Astrocyte (in vitro differentiated cells and primary cell): Measurements from ENCODE around the gene SPDEF. TPM values are rescaled to one million over a fixed set of nuclear protein-coding genes. Genes with fewer than 3 reads are reported as not detected.

ENCODE experiments used
- DNase-seq: peaks from one replicate; pipeline ENCODE4 v3.0.0-alpha.2; 2010; ENCODE audit warnings: low read depth
- FAIRE-seq: peaks from 2 replicates; lab custom pipeline; 2011; peaks lifted over from hg19 to GRCh38; lab: Jason Lieb, UNC
- H2AFZ ChIP-seq: 2 replicates; pipeline ENCODE4 v1.6.0; 2012; ENCODE audit warnings: low read depth, low read length, inconsistent platforms
- H3K27ac ChIP-seq: 2 replicates; pipeline ENCODE4 v1.5.1; 2011; ENCODE audit warnings: low read depth, low read length, inconsistent platforms
- H3K27me3 ChIP-seq: 2 replicates; pipeline ENCODE4 v1.6.0; 2011; ENCODE audit warnings: low read length, inconsistent platforms; ENCODE audit not compliant: insufficient read depth
- H3K36me3 ChIP-seq: 2 replicates; pipeline ENCODE4 v1.5.1; 2011; ENCODE audit warnings: low read length, inconsistent platforms; ENCODE audit not compliant: insufficient read depth
- H3K4me1 ChIP-seq: 2 replicates; pipeline ENCODE4 v1.5.1; 2011; ENCODE audit warnings: low read length, inconsistent platforms; ENCODE audit not compliant: insufficient read depth
- H3K4me2 ChIP-seq: 2 replicates; pipeline ENCODE4 v1.6.0; 2012; ENCODE audit warnings: low read length, inconsistent platforms
- H3K4me3 ChIP-seq: 2 replicates; pipeline ENCODE4 v1.5.1; 2011; ENCODE audit warnings: low read depth, mild to moderate bottlenecking, low read length, inconsistent platforms; ENCODE audit not compliant: insufficient read depth
- H3K79me2 ChIP-seq: 2 replicates; pipeline ENCODE4 v1.6.0; 2012; ENCODE audit warnings: mild to moderate bottlenecking, low read length, inconsistent platforms; ENCODE audit not compliant: insufficient read depth
- H3K9ac ChIP-seq: 2 replicates; pipeline ENCODE4 v1.6.0; 2012; ENCODE audit warnings: mild to moderate bottlenecking, low read length, inconsistent platforms
- H3K9me3 ChIP-seq: 2 replicates; pipeline ENCODE4 v1.5.1; 2012; ENCODE audit warnings: low read depth, mild to moderate bottlenecking, low read length, inconsistent platforms; ENCODE audit not compliant: insufficient read depth
- H4K20me1 ChIP-seq: 2 replicates; pipeline ENCODE4 v1.6.0; 2012; ENCODE audit warnings: low read length, inconsistent platforms; ENCODE audit not compliant: insufficient read depth
- H3K27ac Mint-ChIP-seq: one replicate; pipeline ENCODE4 v1.8.0; 2021; ENCODE audit warnings: mild to moderate bottlenecking, mixed read lengths; ENCODE audit not compliant: unreplicated experiment
- H3K27me3 Mint-ChIP-seq: one replicate; pipeline ENCODE4 v1.8.0; 2021; ENCODE audit warnings: low read depth, mixed read lengths; ENCODE audit not compliant: unreplicated experiment
- H3K36me3 Mint-ChIP-seq: one replicate; pipeline ENCODE4 v1.8.0; 2021; ENCODE audit warnings: low read depth, mixed read lengths; ENCODE audit not compliant: unreplicated experiment
- H3K4me1 Mint-ChIP-seq: one replicate; pipeline ENCODE4 v1.8.0; 2021; ENCODE audit warnings: low read depth, mixed read lengths; ENCODE audit not compliant: unreplicated experiment
- H3K4me3 Mint-ChIP-seq: one replicate; pipeline ENCODE4 v1.8.0; 2021; ENCODE audit warnings: mild to moderate bottlenecking, moderate library complexity, mixed read lengths; ENCODE audit not compliant: unreplicated experiment
- H3K9me3 Mint-ChIP-seq: one replicate; pipeline ENCODE4 v1.8.0; 2021; ENCODE audit warnings: mild to moderate bottlenecking, mixed read lengths; ENCODE audit not compliant: unreplicated experiment
- CTCF ChIP-seq: IDR thresholded peaks from 2 replicates; pipeline ENCODE4 v1.5.1; 2011; ENCODE audit warnings: low read depth, mild to moderate bottlenecking, inconsistent platforms, low read length, moderate library complexity; ENCODE audit not compliant: insufficient read depth
- EZH2 ChIP-seq: IDR thresholded peaks from 2 replicates; pipeline ENCODE4 v1.6.1; 2012; ENCODE audit warnings: mild to moderate bottlenecking, low read length, inconsistent platforms; ENCODE audit not compliant: insufficient read depth
- total RNA-seq: library from RNA; stranded (reverse); gene quantifications from 2 replicates; pipeline ENCODE4 v1.2.1, GENCODE V29; 2021

Gene SPDEF
- total RNA-seq, 1 donor from 2014 or later: 0.16 TPM

- no peak for DNase-seq
- no peaks in the 10 kb centered on the region for H3K36me3 ChIP-seq
- no peak overlapping the region for H3K9ac ChIP-seq
- TF ChIP-seq EZH2 (no peak), CTCF (no peak)
- no peak overlapping the region for H3K4me3 ChIP-seq
- H3K9me3 ChIP-seq: no peaks in the 10 kb centered on the region
- H3K27me3 ChIP-seq: no peaks in the 10 kb centered on the region
- no peaks in the 10 kb centered on the region for H4K20me1 ChIP-seq
- Mint-ChIP-seq H3K4me3 (no peak overlapping the region), H3K27me3 (peaks cover 51% of the 10 kb centered on the region), H3K9me3 (peaks cover 3% of the 10 kb centered on the region), H3K4me1 (no peaks in the 10 kb centered on the region), H3K27ac (no peak overlapping the region), H3K36me3 (no peaks in the 10 kb centered on the region)
- H3K79me2 ChIP-seq: no peaks in the 10 kb centered on the region
- FAIRE-seq: no peak
- H3K27ac ChIP-seq: no peak overlapping the region
- H3K4me1 ChIP-seq: no peaks in the 10 kb centered on the region
- no peak overlapping the region for H2AFZ ChIP-seq
- H3K4me2 ChIP-seq: no peak overlapping the region
Measured at GRCh38 chr6:34521463-34522285, 34.5 kb downstream of the SPDEF start.

DNA sequence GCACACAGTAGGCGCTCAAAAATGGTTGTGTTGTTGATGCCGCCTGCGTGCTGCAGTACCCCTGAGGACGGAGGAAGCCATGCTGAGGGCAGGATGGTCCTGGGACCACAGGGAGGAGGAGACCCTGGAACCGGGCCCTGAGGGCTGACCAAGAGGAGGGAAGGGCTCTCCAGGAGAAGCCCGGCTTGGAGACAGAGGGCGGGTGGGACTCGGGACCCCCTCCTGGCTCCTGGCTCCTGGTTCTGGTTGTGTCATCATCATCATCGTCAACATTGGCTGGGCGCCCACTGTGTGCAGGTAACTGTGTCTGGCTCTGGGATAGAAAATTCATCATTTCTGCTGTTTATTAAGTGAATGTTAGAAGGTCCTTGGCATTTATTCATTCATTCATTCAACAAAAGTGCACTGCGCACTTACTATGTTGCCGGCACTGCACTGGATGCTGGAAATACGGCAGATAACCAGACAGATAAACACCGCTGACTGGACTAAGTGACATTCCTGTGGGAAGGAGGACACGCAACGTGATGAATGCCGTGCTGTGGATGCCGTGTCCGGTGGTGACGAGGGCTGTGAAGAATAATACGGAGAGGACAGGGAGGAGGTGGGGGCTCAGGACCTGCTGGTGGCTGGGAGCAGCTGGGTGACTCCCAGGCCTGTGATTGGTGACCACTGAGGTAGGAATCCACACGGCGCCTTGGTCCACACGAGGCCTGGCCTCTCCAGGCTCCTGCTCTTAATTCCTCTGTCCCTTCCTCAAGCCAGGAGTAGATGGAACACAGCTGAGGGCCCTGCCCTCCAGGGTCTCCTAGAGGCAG, 35.3 kb downstream of the SPDEF start:
- Histone ChIP-seq H3K36me3 (no peaks in the 10 kb centered on the region), H3K9ac (no peak overlapping the region), H3K9me3 (no peaks in the 10 kb centered on the region), H3K4me3 (no peak overlapping the region), H3K4me1 (no peaks in the 10 kb centered on the region), H3K27me3 (no peaks in the 10 kb centered on the region), H2AFZ (no peak overlapping the region), H3K27ac (no peak overlapping the region), H3K79me2 (no peaks in the 10 kb centered on the region), H4K20me1 (no peaks in the 10 kb centered on the region), H3K4me2 (no peak overlapping the region)
- no peaks in the 10 kb centered on the region for H3K36me3 Mint-ChIP-seq
- DNase-seq (no peak), FAIRE-seq (no peak)
- no peak overlapping the region for H3K4me3 Mint-ChIP-seq
- TF ChIP-seq EZH2: no peak
- TF ChIP-seq CTCF: no peak
- peaks cover 3% of the 10 kb centered on the region for H3K9me3 Mint-ChIP-seq
- no peaks in the 10 kb centered on the region for H3K4me1 Mint-ChIP-seq
- H3K27me3 Mint-ChIP-seq: peaks cover 51% of the 10 kb centered on the region
- H3K27ac Mint-ChIP-seq: no peak overlapping the region
